IPS-NIHi7 (cell line): Measurements from ENCODE around the gene SLFNL1.
A peak's percentile ranks its signal among the peaks of the same experiment; 100 is the strongest.

Source experiments
- DNase-seq: peaks from one replicate; pipeline ENCODE4 v3.0.0; 2012; ENCODE audit warnings: mixed read lengths; ENCODE audit errors: extremely low spot score

SLFNL1 gene

DNA sequence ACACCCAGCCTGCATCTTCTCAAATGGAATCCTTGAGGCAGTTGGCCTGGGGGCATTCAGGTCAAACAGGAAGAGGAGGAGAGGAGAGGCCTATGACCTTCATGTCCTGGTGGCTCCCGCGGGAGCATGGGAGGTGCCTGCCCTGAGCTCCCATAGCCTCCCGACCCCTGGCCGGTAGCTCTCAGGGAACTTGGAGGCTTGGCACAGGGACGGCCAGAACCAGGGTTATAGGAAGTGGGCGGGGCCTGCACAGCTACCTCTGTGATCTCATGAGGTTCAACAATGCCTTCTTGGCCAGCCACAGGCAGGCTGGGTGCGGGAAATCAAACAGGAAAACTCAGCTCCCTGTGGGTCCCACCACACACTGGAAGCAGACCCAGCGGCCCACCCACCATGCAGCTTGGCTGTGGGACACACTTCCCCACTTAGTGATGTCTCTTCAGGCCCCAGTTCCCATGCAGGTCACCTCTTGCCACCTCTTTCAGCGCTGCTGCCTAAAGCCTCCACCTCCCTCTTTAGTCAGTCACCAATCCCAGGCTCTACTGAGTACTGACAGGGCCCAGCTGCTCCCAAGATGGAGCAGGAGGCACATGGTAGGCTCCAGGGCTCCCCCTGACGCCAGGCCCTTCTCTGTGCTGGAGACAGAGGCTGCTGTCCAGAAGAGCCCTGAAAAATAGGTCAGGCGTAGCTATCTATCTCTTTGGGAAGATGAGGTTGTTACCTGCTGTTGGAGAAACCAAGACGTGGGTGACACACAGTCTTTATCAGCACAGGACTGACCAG lies at the start of gene SLFNL1:
TSS of gene SLFNL1 (minus strand) at position 200 of the 783 bp plus-strand sequence. CDS start 1,065 bp downstream, outside the sequence.
- DNase-seq, result peak; percentile 65

GRCh38 chr1:41056907-41057306 lies 35.4 kb upstream of the SLFNL1 start:
- peak; percentile 35 for DNase-seq

DNA sequence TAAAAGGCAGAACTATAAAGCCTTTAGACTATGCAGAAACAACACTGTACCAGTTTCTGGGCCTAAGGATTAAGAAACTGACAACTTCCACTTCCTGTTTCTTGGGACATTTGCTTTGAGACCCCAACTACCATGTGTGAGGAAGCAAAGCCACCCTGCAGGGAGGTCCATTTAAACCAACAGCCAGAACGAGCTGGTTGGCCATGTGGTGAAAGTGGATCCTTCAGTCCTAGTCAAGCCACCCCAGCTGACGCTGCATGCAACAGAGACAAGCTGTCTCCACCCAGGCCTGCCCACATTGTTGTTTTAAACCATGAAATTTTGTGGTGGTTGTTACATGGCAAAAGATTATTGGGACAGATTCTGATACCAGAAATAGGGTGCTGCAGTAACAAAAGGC lies 31.8 kb upstream of the SLFNL1 start:
- DNase-seq, result peak; percentile 25

DNA sequence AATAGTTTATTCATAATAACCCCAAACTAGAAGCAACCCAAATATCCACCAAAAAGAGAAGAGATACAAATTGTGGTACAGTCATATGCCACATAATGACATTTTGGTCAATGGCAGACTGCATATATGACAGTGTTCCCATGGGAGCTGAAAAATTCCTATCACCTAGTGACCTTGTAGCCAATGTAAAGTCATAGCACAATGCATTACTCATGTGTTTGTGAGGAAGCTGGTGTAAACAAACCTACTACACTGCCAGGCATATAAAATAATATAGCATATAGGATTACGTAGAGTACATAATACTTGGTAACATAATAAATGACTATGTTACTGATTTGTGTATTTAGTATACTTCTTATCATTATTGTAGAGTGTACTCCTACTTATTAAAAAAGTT lies 29.5 kb upstream of the SLFNL1 start:
- no peak for DNase-seq

GRCh38 chr1:41048540-41048939 lies 27.0 kb upstream of the SLFNL1 start:
- DNase-seq, result no peak

DNA sequence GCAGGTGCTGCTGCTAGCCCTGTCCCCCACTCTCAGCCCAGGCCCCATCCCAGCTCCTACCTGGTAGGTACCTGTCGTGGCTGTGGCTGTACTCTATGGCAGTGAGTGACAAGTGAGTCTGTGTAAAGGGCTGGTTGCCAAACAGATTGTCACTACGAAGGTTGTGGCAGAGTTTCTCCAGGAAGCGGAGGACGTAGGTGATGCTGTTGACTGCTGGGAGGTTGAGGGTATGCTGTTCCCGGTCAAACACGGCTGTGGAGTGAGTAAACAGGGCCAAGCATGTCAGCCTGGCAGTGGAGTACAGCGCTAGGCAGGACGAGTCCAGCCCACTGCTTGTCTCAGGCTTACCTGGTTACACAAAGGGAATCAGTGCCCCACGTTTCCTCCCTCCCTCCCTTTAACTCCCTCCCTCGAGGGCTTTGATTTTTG lies 24.8 kb upstream of the SLFNL1 start:
- no peak for DNase-seq

- DNase-seq, result no peak
Measured at GRCh38 chr1:41045740-41046139, 24.2 kb upstream of the SLFNL1 start.

DNA sequence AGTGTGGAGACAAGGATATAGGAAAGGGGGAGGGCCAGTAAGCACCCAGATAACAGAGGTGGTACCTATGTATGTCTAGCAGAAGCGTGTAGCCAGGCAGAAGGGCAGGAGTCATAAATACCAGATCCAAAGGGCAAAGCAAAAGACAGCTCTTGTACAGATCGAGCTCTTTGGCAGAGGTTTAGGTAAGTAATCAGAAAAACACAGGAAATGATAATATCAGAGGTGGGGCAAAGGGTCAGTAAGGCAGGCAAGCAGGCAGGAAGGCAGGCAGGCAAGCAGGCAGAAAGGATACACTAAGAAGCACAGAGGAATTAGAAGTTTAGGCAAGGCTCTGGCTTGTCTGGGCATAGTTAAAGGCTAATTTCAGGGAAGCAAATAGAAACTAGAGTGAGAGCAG lies 22.7 kb upstream of the SLFNL1 start:
- no peak for DNase-seq

GRCh38 chr1:41041614-41042270 lies 20.2 kb upstream of the SLFNL1 start:
- DNase-seq, result no peak

- no peak for DNase-seq
Measured at GRCh38 chr1:41038110-41038509, 16.6 kb upstream of the SLFNL1 start.

DNA sequence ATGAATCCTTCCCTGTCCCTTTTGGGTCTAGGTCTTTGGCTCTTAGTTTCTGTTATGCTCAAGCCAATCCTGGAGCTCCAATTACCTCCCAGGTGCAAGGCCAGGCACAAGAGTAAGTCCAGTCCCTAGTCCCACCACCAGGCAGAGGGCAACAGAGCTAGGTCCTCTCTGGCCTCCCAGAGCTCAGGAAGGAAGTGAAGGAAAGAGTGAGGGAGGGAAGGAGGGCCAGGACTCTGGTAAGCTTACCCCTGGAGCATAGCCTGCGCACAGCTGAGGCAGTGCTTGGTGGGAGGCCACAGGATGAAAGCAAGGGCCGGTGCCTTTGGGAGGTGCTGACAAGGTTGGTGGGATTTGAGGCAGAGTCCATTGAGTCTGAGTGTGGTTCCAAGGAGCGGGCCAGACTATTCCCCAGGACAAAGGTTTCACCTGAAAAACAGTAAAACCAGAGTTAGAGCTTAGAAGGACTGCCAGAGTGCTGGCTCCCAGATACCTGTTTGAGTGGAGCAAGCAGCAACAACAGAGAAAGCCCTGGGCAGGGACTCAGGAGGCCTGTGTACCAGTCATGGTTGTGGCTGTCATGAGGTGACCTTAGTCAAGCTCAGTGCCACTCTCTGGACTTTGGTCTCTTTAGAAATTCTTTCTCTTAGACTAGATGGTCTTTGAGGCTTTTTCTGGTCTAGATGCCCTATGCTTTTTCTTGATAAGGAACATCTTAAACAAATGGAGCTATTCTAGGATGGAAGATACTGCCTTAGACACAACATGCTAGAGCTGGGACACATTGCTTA lies 15.8 kb upstream of the SLFNL1 start:
- no peak for DNase-seq

- no peak for DNase-seq
Measured at GRCh38 chr1:41033272-41033671, 11.7 kb upstream of the SLFNL1 start.

DNA sequence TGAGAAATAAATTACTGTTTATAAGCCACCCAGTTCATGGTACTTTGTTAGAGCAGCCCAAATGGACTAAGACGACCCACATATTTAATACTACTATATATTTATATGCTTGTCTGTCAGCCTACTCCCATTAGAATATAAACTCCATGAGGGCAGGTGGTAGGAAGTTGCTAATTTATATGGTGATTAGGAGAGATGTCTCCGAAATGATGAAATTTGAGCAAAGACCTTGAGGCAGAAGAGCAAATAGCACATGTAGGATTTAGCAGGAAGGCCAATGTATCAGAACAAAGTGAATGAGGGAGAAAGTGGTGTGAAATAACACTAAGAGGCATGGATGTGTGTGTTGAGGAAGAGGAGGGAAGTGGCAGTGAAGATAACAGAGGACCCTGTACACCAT lies 10.6 kb upstream of the SLFNL1 start:
- no peak for DNase-seq

DNA sequence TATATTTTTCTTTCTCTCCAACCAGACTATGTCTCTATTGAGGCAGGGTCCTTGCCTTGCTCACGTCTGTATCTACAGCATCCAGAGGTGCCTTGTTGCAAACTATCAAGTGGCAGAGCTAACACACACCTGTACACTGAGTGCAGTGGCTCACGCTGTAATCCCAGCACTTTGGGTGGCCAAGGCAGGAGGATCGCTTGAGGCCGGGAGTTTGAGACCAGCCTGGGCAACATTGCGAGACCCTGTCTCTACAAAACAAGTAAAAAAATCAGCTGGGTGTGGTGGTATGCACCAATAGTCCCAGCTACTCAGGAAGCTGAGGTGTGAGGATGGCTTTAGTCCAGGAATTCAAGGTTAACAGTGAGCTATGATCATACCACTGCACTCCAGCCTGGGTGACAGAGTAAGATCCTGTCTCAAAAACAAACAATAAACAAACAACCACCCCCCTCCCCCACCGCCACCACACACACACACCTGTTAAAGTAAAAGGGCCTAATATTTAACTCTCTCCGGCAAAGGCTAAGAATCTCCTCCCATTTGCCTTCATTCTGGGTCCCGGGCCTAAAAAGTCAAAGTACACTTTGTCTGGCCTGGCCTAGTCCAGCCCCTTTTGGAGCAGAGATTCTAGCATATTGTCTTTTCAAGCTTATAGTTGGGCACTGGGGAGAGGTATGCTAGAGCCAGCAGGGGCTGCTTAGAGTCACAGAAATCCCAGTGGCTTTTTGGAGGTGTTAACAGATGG lies 9.5 kb upstream of the SLFNL1 start:
- DNase-seq, result no peak

DNA sequence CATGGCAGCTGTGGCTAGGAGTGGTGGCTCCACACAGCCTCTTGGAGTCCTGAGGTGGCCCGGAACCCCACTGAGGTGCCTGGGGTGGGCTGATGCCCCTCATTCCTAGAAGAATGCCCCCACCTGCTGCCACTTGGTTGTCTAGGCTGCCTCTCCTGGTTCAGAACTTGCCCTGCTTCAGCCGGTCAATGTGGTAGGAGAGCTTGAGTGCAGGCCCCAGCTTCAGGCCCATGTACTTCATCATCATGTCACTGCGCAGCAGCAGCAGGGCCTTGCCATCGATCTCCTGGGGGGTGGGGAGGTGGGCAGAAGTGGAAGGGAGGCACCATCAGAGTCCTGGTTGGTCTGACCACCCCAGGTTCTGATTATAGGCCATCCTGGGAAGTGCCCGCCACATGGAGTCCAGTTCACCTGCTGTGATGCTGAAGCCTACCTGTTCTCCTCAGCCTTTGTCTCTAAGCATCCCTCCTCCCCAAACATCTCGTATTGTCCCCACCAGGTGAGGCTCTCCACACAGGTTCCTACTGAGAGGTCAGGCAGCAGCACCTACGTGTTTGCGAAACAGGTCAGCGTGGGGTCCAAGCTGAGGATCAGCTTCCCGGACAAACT lies 6.6 kb upstream of the SLFNL1 start:
- no peak for DNase-seq

GRCh38 chr1:41025979-41026819 lies 4.7 kb upstream of the SLFNL1 start:
- no peak for DNase-seq

DNA sequence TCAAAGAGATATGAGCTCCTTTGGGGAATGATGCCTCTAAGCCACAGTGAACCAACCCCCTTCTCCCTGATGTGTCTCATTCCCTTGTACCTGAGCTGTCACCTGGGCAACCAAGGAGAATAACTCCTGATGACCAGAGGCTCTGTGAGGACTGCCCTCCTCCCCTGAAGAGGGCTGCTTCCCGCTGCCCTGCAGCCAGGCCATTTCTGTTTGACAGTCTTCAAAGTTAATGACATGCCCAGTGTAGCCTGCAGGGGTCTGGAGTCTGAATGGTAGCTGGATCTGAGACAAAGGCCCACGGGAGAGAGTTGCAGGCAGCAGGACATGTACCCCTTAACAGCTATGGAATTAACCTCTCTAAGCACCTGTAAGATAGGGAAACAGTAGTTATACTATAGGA lies 3.4 kb upstream of the SLFNL1 start:
- no peak for DNase-seq

GRCh38 chr1:41023279-41023990 lies 1.9 kb upstream of the SLFNL1 start:
- DNase-seq, result peak; percentile 39

DNA sequence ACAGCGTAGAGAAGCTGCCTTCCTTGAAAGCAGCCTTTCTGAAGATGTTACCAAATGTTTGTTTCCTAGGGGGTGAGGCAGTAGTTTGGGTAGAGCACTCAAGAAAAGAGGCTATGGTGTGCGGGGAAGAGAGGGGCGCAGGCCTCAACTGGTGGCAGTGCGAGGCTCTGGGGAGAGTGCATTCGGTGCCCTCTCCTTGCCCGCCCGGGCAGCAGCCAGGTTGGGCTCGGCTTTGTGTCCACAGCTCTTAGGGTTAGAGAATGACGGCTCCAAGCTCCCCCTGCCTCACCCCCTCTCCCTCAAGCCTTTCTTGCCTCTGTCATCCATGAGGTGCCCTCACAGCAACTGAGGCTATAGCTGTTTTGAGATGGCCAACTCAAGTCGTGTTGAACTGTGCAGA lies 899 bp upstream of the SLFNL1 start:
- DNase-seq, result no peak

DNA sequence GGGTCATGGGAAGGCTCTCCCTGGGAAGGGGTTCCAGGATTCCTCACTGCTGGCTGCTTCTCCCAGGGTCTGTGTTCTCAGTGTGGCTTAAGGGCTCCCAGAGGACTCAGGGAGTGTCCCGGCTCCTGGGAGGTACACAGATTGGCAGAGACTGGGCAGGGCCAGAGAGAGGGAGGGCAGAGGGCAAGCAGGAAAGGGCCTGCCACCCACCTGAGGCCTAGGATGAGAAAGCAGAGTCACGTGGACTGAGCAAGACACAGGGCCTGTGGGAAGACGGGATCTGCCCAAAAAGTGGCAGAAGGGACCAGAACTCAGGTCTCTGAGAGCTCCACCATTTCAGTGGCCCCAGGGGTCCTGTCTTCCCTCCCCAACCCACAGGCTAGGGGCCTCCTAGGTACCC lies 871 bp downstream of the SLFNL1 start:
- DNase-seq, result no peak
